Mesendoderm (in vitro differentiated cells): ENCODE measurements around the gene LRRC4C.

Experiments used
- DNase-seq: peaks from one replicate; pipeline ENCODE4 v3.0.0; 2013
- H2AK5ac ChIP-seq: 2 replicates; pipeline ENCODE4 v1.6.1; 2013; ENCODE audit warnings: low read length, inconsistent platforms
- H2BK120ac ChIP-seq: 2 replicates; pipeline ENCODE4 v1.6.1; 2013; ENCODE audit warnings: low read depth, mild to moderate bottlenecking, low read length, moderate library complexity, mixed read lengths
- H2BK15ac ChIP-seq: replicated peaks from 2 replicates; pipeline ENCODE4 v1.6.1; 2013; ENCODE audit warnings: low read depth, mild to moderate bottlenecking, moderate library complexity
- H2BK5ac ChIP-seq: 2 replicates; pipeline ENCODE4 v1.6.1; 2013; ENCODE audit warnings: low read length, inconsistent platforms
- H3K18ac ChIP-seq: 2 replicates; pipeline ENCODE4 v1.6.1; 2013; ENCODE audit warnings: mild to moderate bottlenecking, low read length, mixed read lengths
- H3K23ac ChIP-seq: one replicate; pipeline ENCODE4 v1.6.1; 2013; ENCODE audit warnings: low read length
- H3K27ac ChIP-seq: 2 replicates; pipeline ENCODE4 v1.5.1; 2013; ENCODE audit warnings: low read depth, mild to moderate bottlenecking, inconsistent platforms, low read length, moderate library complexity
- H3K27me3 ChIP-seq: 2 replicates; pipeline ENCODE4 v1.6.1; 2013; ENCODE audit warnings: low read length, control low read depth, mild to moderate bottlenecking, inconsistent platforms; ENCODE audit not compliant: insufficient read depth, poor library complexity
- H3K36me3 ChIP-seq: 2 replicates; pipeline ENCODE4 v1.6.1; 2013; ENCODE audit warnings: low read length, inconsistent platforms; ENCODE audit not compliant: control insufficient read depth, insufficient read depth
- H3K4ac ChIP-seq: one replicate; pipeline ENCODE4 v1.6.1; 2013; ENCODE audit warnings: low read depth, mild to moderate bottlenecking, low read length, moderate library complexity
- H3K4me1 ChIP-seq: 2 replicates; pipeline ENCODE4 v1.6.1; 2013; ENCODE audit warnings: low read depth, low read length, inconsistent platforms; ENCODE audit not compliant: control insufficient read depth
- H3K4me2 ChIP-seq: 2 replicates; pipeline ENCODE4 v1.6.1; 2013; ENCODE audit warnings: low read length
- H3K4me3 ChIP-seq: 2 replicates; pipeline ENCODE4 v1.5.1; 2013; ENCODE audit warnings: mild to moderate bottlenecking, low read length
- H3K56ac ChIP-seq: one replicate; pipeline ENCODE4 v1.6.1; 2013; ENCODE audit warnings: low read length
- H3K79me1 ChIP-seq: 2 replicates; pipeline ENCODE4 v1.6.1; 2013; ENCODE audit warnings: low read length, inconsistent platforms
- H3K79me2 ChIP-seq: 2 replicates; pipeline ENCODE4 v1.6.1; 2013; ENCODE audit warnings: mild to moderate bottlenecking, low read length; ENCODE audit not compliant: control insufficient read depth, insufficient read depth
- H3K9ac ChIP-seq: 2 replicates; pipeline ENCODE4 v1.6.1; 2013; ENCODE audit warnings: low read length, inconsistent platforms
- H4K5ac ChIP-seq: one replicate; pipeline ENCODE4 v1.6.1; 2013; ENCODE audit warnings: low read length
- H4K8ac ChIP-seq: one replicate; pipeline ENCODE4 v1.6.1; 2013; ENCODE audit warnings: low read depth, mild to moderate bottlenecking, control low read depth, low read length, moderate library complexity
- WGBS: extraction: QIAGEN DNeasy Blood & Tissue Kit; methylation state at CpG from one replicate; pipeline ENCODE4 v1.1.7; 2013; ENCODE audit warnings: low lambda C conversion rate, missing lambda C conversion rate; ENCODE audit not compliant: insufficient coverage; ENCODE audit errors: extremely low coverage; 5-methylcytosine and 5-hydroxymethylcytosine counted together

Gene LRRC4C

DNA sequence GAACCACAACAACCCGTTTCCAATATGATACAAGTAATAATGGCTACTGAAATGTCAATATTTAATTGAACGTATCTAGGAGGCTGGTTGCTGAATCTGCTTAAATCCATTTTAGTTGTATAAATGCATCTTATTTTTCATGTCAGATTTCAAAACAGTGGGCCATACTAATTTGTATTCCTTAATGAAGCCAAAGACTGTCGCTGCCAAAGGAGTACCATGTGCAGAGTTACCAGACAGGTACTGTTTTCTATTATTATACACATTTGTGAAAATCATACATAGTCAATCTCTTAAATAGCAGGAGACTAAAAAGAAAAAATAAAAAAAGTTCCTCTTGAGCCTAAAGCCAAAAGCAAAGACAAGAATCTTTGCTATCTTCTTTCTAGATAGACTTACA is 632.3 kb downstream of the LRRC4C start:
- Histone ChIP-seq H2BK120ac (no peak overlapping the region), H3K18ac (no peak overlapping the region), H3K9ac (no peak overlapping the region), H3K4me2 (no peak overlapping the region), H4K5ac (no peak overlapping the region), H2AK5ac (no peak overlapping the region), H3K56ac (no peak overlapping the region), H3K4me3 (no peak overlapping the region), H3K4me1 (no peaks in the 10 kb centered on the region), H3K36me3 (no peaks in the 10 kb centered on the region), H3K23ac (no peak overlapping the region), H3K27me3 (no peaks in the 10 kb centered on the region), H3K4ac (no peak overlapping the region), H3K79me2 (no peaks in the 10 kb centered on the region), H2BK15ac (no peak overlapping the region), H2BK5ac (no peak overlapping the region), H3K79me1 (no peaks in the 10 kb centered on the region), H4K8ac (no peak overlapping the region), H3K27ac (no peak overlapping the region)
- no peak for DNase-seq
- no CpG with 5 or more reads among the region's 3 CpGs for WGBS

GRCh38 chr11:40826601-40827000 is 632.9 kb downstream of the LRRC4C start:
- no peak overlapping the region for H3K9ac ChIP-seq
- H3K79me1 ChIP-seq = no peaks in the 10 kb centered on the region
- no peaks in the 10 kb centered on the region for H3K36me3 ChIP-seq
- H4K8ac ChIP-seq = no peak overlapping the region
- no peak overlapping the region for H2BK15ac ChIP-seq
- no peak overlapping the region for H3K18ac ChIP-seq
- no peak overlapping the region for H4K5ac ChIP-seq
- no peak overlapping the region for H2BK5ac ChIP-seq
- H3K4me2 ChIP-seq = no peak overlapping the region
- H3K4me1 ChIP-seq = no peaks in the 10 kb centered on the region
- no peaks in the 10 kb centered on the region for H3K27me3 ChIP-seq
- H3K4ac ChIP-seq = no peak overlapping the region
- DNase-seq = no peak
- no peak overlapping the region for H2BK120ac ChIP-seq
- no peak overlapping the region for H3K56ac ChIP-seq
- no peak overlapping the region for H3K27ac ChIP-seq
- no peaks in the 10 kb centered on the region for H3K79me2 ChIP-seq
- H3K4me3 ChIP-seq = no peak overlapping the region
- no peak overlapping the region for H2AK5ac ChIP-seq
- H3K23ac ChIP-seq = no peak overlapping the region
- WGBS = 100% methylated on average over 2 of the region's 2 CpGs

GRCh38 chr11:40825201-40825834 is 634.1 kb downstream of the LRRC4C start:
- H2BK120ac ChIP-seq = no peak overlapping the region
- no peak overlapping the region for H3K4ac ChIP-seq
- H3K56ac ChIP-seq = no peak overlapping the region
- H3K27me3 ChIP-seq = no peaks in the 10 kb centered on the region
- WGBS = no CpG with 5 or more reads among the region's 7 CpGs
- H3K4me3 ChIP-seq = no peak overlapping the region
- no peaks in the 10 kb centered on the region for H3K4me1 ChIP-seq
- no peak overlapping the region for H3K27ac ChIP-seq
- H3K18ac ChIP-seq = no peak overlapping the region
- H4K8ac ChIP-seq = no peak overlapping the region
- no peak overlapping the region for H3K9ac ChIP-seq
- no peak overlapping the region for H2AK5ac ChIP-seq
- H3K79me1 ChIP-seq = no peaks in the 10 kb centered on the region
- no peak overlapping the region for H2BK15ac ChIP-seq
- no peak overlapping the region for H3K4me2 ChIP-seq
- H2BK5ac ChIP-seq = no peak overlapping the region
- no peak overlapping the region for H3K23ac ChIP-seq
- no peaks in the 10 kb centered on the region for H3K79me2 ChIP-seq
- H4K5ac ChIP-seq = no peak overlapping the region
- no peaks in the 10 kb centered on the region for H3K36me3 ChIP-seq
- DNase-seq = no peak

DNA sequence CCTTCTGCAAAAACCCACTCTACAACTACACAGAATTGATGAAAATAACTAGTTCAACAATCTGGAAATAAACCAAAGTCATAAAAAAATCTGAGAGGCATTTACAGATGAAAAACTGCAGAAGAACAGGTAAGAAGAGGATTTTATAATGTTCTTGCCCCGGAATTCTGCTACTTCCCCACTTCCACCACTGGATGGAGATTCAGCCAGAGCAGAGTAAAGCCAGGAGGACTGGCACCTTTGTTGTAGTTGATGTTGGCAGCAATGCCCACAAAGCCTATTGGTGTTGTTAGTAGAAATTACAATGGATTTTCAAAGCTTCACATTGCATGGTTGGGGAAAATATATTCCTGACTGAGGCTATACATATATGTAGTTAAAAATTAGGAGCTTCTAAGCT is 640.2 kb downstream of the LRRC4C start:
- Histone ChIP-seq H2BK15ac (no peak overlapping the region), H3K56ac (no peak overlapping the region), H4K8ac (no peak overlapping the region), H2AK5ac (no peak overlapping the region), H3K79me1 (no peaks in the 10 kb centered on the region), H3K9ac (no peak overlapping the region), H3K4ac (no peak overlapping the region), H3K27me3 (no peaks in the 10 kb centered on the region), H2BK5ac (no peak overlapping the region), H3K4me1 (no peaks in the 10 kb centered on the region), H3K18ac (no peak overlapping the region), H4K5ac (no peak overlapping the region), H3K27ac (no peak overlapping the region), H3K4me3 (no peak overlapping the region), H3K79me2 (no peaks in the 10 kb centered on the region), H2BK120ac (no peak overlapping the region), H3K36me3 (no peaks in the 10 kb centered on the region), H3K4me2 (no peak overlapping the region), H3K23ac (no peak overlapping the region)
- peak; percentile 21 for DNase-seq
- WGBS = no CpG with 5 or more reads among the region's 1 CpG

- no peak overlapping the region for H3K56ac ChIP-seq
These were observed 642.5 kb downstream of the LRRC4C start for GRCh38 chr11:40816976-40817375.

DNA sequence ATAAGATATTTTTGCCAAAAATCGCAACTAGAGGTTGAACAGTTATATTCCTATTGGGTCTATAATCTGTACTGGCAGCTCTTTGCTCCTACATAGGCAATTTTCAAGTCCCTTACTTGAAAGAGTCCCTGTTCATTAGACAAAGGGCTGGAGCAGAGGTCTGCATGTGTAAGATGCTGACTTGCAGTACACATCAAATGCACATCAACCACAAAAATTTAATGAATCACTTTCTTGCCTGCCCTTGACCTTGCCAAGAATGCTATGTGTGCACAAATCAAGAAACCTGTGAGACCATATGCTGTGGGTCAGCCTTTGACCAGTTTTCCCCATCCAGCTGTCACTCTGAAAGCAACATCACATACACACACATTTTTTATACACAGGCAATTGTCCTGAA is 661.5 kb downstream of the LRRC4C start:
- no peak overlapping the region for H2BK120ac ChIP-seq
- H4K5ac ChIP-seq = no peak overlapping the region
- H3K23ac ChIP-seq = no peak overlapping the region
- no peak overlapping the region for H3K4ac ChIP-seq
- H3K79me1 ChIP-seq = no peaks in the 10 kb centered on the region
- no peak overlapping the region for H3K56ac ChIP-seq
- no peak overlapping the region for H3K27ac ChIP-seq
- no peaks in the 10 kb centered on the region for H3K27me3 ChIP-seq
- H3K4me1 ChIP-seq = no peaks in the 10 kb centered on the region
- H3K36me3 ChIP-seq = no peaks in the 10 kb centered on the region
- no CpG with 5 or more reads among the region's 1 CpG for WGBS
- no peak overlapping the region for H2AK5ac ChIP-seq
- H4K8ac ChIP-seq = no peak overlapping the region
- no peak overlapping the region for H2BK5ac ChIP-seq
- no peak overlapping the region for H3K9ac ChIP-seq
- H3K79me2 ChIP-seq = no peaks in the 10 kb centered on the region
- DNase-seq = no peak
- no peak overlapping the region for H2BK15ac ChIP-seq
- no peak overlapping the region for H3K4me2 ChIP-seq
- no peak overlapping the region for H3K4me3 ChIP-seq
- no peak overlapping the region for H3K18ac ChIP-seq

More at GRCh38 chr11:40816976-40817375, 642.5 kb downstream of the LRRC4C start:
- Histone ChIP-seq H3K27ac (no peak overlapping the region), H2BK15ac (no peak overlapping the region), H3K4me3 (no peak overlapping the region), H2AK5ac (no peak overlapping the region), H3K36me3 (no peaks in the 10 kb centered on the region), H3K27me3 (no peaks in the 10 kb centered on the region), H2BK120ac (no peak overlapping the region), H3K79me2 (no peaks in the 10 kb centered on the region), H3K18ac (no peak overlapping the region), H3K4me2 (no peak overlapping the region), H4K5ac (no peak overlapping the region), H3K23ac (no peak overlapping the region), H3K9ac (no peak overlapping the region), H3K4ac (no peak overlapping the region), H3K4me1 (no peaks in the 10 kb centered on the region), H4K8ac (no peak overlapping the region), H3K79me1 (no peaks in the 10 kb centered on the region), H2BK5ac (no peak overlapping the region)
- DNase-seq = no peak
- no CpG with 5 or more reads among the region's 2 CpGs for WGBS
